SK-N-SH treated with all-trans-retinoic acid at 6 μM for 48 hours (cell line): ENCODE measurements around the gene PRKAG2.

ENCODE experiments used
- ATAC-seq: fragments of 200-7000 bp; cut with Tn5 transposase; 3 replicates; pipeline ENCODE4 v1.9.1; 2020; ENCODE audit warnings: mild to moderate bottlenecking, moderate library complexity
- ARNTL ChIP-seq: fragments of 450-650 bp; formaldehyde crosslinking; IDR thresholded peaks from 2 replicates; pipeline ENCODE4 v1.5.0; 2020; ENCODE audit warnings: low read depth, mild to moderate bottlenecking, moderate library complexity, borderline replicate concordance
- ESRRG ChIP-seq: fragments of 250-450 bp; sonication (Bioruptor Pico); IDR thresholded peaks from 2 replicates; pipeline ENCODE4 v1.6.1; 2021; ENCODE audit warnings: mild to moderate bottlenecking
- GLIS3 ChIP-seq: fragments of 250-450 bp; sonication (Bioruptor Pico); IDR thresholded peaks from 2 replicates; pipeline ENCODE4 v1.5.0; 2020; ENCODE audit warnings: mild to moderate bottlenecking, moderate library complexity
- ISL1 ChIP-seq: fragments of 250-450 bp; sonication (Bioruptor Pico); IDR thresholded peaks from 2 replicates; pipeline ENCODE4 v2.1.2; 2022; ENCODE audit warnings: mild to moderate bottlenecking, moderate library complexity
- OSR1 ChIP-seq: fragments of 250-450 bp; sonication (Bioruptor Pico); IDR thresholded peaks from 2 replicates; pipeline ENCODE4 v1.8.0; 2022; ENCODE audit warnings: moderate library complexity, mild to moderate bottlenecking, inconsistent platforms
- POU6F1 ChIP-seq: fragments of 250-450 bp; sonication (Bioruptor Pico); IDR thresholded peaks from 2 replicates; pipeline ENCODE4 v1.8.0; 2021; ENCODE audit warnings: low read depth, mild to moderate bottlenecking, moderate library complexity, borderline replicate concordance
- PPARA ChIP-seq: fragments of 250-450 bp; sonication (Bioruptor Pico); IDR thresholded peaks from 2 replicates; pipeline ENCODE4 v1.5.0; 2020; ENCODE audit warnings: mild to moderate bottlenecking, borderline replicate concordance
- RARB ChIP-seq: fragments of 250-450 bp; sonication (Bioruptor Pico); IDR thresholded peaks from 2 replicates; pipeline ENCODE4 v1.8.0; 2021; ENCODE audit warnings: mild to moderate bottlenecking, moderate library complexity
- SNAI2 ChIP-seq: fragments of 250-450 bp; sonication (Bioruptor Pico); IDR thresholded peaks from 2 replicates; pipeline ENCODE4 v1.5.0; 2020; ENCODE audit warnings: mild to moderate bottlenecking, moderate library complexity
- TCF4 ChIP-seq: fragments of 250-450 bp; sonication (Bioruptor Pico); IDR thresholded peaks from 2 replicates; pipeline ENCODE4 v1.8.0; 2021; ENCODE audit warnings: mild to moderate bottlenecking, moderate library complexity, borderline replicate concordance
- ZC3H10 ChIP-seq: fragments of 250-450 bp; sonication (Bioruptor Pico); IDR thresholded peaks from 2 replicates; pipeline ENCODE4 v1.5.1; 2021; ENCODE audit warnings: mild to moderate bottlenecking, moderate library complexity
- ZFP3 ChIP-seq: fragments of 250-450 bp; sonication (Bioruptor Pico); IDR thresholded peaks from 2 replicates; pipeline ENCODE4 v1.5.0; 2020; ENCODE audit warnings: mild to moderate bottlenecking, moderate library complexity
- ZFP30 ChIP-seq: fragments of 450-650 bp; formaldehyde crosslinking; IDR thresholded peaks from 2 replicates; pipeline ENCODE4 v1.5.0; 2022; ENCODE audit warnings: mild to moderate bottlenecking, moderate library complexity
- ZNF565 ChIP-seq: fragments of 450-650 bp; formaldehyde crosslinking; conservative IDR thresholded peaks from 2 replicates; pipeline ENCODE4 v1.5.0; 2020; ENCODE audit warnings: low read depth, mild to moderate bottlenecking, moderate library complexity
- ZNF70 ChIP-seq: fragments of 450-650 bp; formaldehyde crosslinking; IDR thresholded peaks from 2 replicates; pipeline ENCODE4 v1.5.0; 2020; ENCODE audit warnings: mild to moderate bottlenecking, moderate library complexity
- ZNF8 ChIP-seq: fragments of 450-650 bp; formaldehyde crosslinking; IDR thresholded peaks from 2 replicates; pipeline ENCODE4 v1.5.0; 2020; ENCODE audit warnings: mild to moderate bottlenecking, moderate library complexity
- TF ChIP-seq, protein P1 (sequence below): fragments of 250-450 bp; sonication (Bioruptor Pico); IDR thresholded peaks from 2 replicates; pipeline ENCODE4 v1.5.1; 2021; ENCODE audit warnings: mild to moderate bottlenecking, moderate library complexity
- TF ChIP-seq, protein P2 (sequence below): fragments of 250-450 bp; sonication (Bioruptor Pico); IDR thresholded peaks from 2 replicates; pipeline ENCODE4 v1.5.0; 2020; ENCODE audit warnings: mild to moderate bottlenecking, moderate library complexity
- TF ChIP-seq, protein P3 (sequence below): fragments of 250-450 bp; sonication (Bioruptor Pico); IDR thresholded peaks from 2 replicates; pipeline ENCODE4 v1.5.1; 2020; ENCODE audit warnings: low read depth, mild to moderate bottlenecking, moderate library complexity

Gene PRKAG2

DNA sequence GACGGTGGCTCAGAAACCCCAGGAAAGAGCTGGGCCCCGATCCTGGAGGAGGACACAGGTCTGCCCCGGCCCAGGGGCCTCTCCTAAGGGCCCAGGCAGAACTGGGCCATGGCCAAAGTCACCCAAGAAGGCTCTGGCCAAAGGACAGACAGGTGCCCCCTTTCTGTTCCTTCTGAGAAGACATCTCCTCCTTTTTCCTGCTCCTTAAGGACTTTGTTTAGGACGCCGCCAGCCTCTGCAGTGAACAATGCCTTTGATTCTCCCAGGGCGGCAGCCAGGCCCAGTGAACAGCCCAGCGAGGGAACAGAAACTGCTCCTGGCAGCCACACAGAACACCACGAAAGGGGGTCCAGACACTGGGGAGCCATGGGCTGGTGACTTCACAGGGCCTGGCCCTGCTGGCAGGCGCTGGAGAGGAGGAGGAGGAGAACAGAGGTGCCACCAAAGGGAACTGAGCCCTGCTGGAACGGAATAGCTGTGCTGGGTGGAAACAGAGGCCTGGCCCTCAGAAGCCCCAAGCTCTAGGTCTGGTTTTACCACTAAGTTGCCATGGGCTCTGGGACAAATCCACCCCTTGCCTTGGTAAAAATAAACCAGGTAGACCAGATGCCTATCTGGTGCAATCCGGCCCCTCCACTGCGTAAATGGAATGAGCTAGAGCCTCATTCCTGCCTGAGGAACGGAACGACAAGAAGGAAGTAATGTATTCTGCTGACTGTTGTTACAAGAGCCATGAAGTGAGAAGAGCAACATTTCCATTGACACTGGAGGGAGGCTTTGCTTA, 193.9 kb downstream of the PRKAG2 start:
- TF ChIP-seq GLIS3, result no peak
- TF ChIP-seq ZFP3, result no peak
- TF ChIP-seq ZNF8 (CRISPR knock-in tag), result no peak
- TF ChIP-seq ZFP30, result no peak
- no peak for TF ChIP-seq POU6F1 (CRISPR knock-in tag)
- TF ChIP-seq PPARA (CRISPR knock-in tag), result no peak
- TF ChIP-seq ZNF70 (CRISPR knock-in tag), result no peak
- TF ChIP-seq, all 23 proteins: peak for 0
- ATAC-seq, result no peak

DNA sequence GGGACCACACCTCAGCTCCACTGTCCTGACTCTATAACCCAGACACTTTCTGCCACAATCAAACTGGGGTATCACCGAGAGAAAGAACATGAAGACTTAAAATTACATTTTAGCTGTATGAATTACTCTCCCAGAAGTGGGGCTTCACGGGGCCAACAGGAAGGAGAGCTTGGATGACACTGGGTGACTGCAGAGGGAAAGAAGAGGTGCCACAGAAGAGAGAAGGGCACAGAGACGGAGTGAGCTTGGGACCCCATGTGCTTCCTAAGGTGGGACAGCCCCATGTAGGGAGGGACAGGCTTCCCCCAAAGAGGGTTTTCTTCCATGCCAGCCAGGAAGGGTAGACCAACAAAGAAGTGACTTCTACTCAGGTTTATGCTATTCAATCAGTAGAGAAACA, 195.2 kb downstream of the PRKAG2 start:
- ATAC-seq, result no peak
- TF ChIP-seq SNAI2 (no peak), RARB (CRISPR knock-in tag) (no peak)

GRCh38 chr7:151680810-151681209, 196.1 kb downstream of the PRKAG2 start:
- ATAC-seq, result no peak
- TF ChIP-seq ISL1 (CRISPR knock-in tag) (no peak), ESRRG (CRISPR knock-in tag) (no peak), ZC3H10 (CRISPR knock-in tag) (no peak), POU6F1 (CRISPR knock-in tag) (no peak), OSR1 (no peak), SNAI2 (no peak), ZNF8 (CRISPR knock-in tag) (no peak), PPARA (CRISPR knock-in tag) (no peak), ZNF565 (no peak), GLIS3 (no peak), ARNTL (CRISPR knock-in tag) (no peak), TCF4 (no peak), ZNF70 (CRISPR knock-in tag) (no peak)
- TF ChIP-seq, protein P1, sequence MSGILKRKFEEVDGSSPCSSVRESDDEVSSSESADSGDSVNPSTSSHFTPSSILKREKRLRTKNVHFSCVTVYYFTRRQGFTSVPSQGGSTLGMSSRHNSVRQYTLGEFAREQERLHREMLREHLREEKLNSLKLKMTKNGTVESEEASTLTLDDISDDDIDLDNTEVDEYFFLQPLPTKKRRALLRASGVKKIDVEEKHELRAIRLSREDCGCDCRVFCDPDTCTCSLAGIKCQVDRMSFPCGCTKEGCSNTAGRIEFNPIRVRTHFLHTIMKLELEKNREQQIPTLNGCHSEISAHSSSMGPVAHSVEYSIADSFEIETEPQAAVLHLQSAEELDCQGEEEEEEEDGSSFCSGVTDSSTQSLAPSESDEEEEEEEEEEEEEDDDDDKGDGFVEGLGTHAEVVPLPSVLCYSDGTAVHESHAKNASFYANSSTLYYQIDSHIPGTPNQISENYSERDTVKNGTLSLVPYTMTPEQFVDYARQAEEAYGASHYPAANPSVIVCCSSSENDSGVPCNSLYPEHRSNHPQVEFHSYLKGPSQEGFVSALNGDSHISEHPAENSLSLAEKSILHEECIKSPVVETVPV (CRISPR knock-in tag), result no peak
- TF ChIP-seq, protein P2, sequence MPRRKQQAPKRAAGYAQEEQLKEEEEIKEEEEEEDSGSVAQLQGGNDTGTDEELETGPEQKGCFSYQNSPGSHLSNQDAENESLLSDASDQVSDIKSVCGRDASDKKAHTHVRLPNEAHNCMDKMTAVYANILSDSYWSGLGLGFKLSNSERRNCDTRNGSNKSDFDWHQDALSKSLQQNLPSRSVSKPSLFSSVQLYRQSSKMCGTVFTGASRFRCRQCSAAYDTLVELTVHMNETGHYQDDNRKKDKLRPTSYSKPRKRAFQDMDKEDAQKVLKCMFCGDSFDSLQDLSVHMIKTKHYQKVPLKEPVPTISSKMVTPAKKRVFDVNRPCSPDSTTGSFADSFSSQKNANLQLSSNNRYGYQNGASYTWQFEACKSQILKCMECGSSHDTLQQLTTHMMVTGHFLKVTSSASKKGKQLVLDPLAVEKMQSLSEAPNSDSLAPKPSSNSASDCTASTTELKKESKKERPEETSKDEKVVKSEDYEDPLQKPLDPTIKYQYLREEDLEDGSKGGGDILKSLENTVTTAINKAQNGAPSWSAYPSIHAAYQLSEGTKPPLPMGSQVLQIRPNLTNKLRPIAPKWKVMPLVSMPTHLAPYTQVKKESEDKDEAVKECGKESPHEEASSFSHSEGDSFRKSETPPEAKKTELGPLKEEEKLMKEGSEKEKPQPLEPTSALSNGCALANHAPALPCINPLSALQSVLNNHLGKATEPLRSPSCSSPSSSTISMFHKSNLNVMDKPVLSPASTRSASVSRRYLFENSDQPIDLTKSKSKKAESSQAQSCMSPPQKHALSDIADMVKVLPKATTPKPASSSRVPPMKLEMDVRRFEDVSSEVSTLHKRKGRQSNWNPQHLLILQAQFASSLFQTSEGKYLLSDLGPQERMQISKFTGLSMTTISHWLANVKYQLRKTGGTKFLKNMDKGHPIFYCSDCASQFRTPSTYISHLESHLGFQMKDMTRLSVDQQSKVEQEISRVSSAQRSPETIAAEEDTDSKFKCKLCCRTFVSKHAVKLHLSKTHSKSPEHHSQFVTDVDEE (CRISPR knock-in tag), result no peak
- TF ChIP-seq, protein P3, sequence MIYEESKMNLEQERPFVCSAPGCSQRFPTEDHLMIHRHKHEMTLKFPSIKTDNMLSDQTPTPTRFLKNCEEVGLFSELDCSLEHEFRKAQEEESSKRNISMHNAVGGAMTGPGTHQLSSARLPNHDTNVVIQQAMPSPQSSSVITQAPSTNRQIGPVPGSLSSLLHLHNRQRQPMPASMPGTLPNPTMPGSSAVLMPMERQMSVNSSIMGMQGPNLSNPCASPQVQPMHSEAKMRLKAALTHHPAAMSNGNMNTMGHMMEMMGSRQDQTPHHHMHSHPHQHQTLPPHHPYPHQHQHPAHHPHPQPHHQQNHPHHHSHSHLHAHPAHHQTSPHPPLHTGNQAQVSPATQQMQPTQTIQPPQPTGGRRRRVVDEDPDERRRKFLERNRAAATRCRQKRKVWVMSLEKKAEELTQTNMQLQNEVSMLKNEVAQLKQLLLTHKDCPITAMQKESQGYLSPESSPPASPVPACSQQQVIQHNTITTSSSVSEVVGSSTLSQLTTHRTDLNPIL (CRISPR knock-in tag), result no peak
